ENCODE measurements around the gene ANKRD34A.
A peak's percentile ranks its signal among the peaks of the same experiment; 100 is the strongest.
"Not testable (repeated sequence)": the region's sequence is repeated elsewhere in the genome, so short reads cannot be mapped to it uniquely, and the experiment has no call there.

ANKRD34A gene

DNA sequence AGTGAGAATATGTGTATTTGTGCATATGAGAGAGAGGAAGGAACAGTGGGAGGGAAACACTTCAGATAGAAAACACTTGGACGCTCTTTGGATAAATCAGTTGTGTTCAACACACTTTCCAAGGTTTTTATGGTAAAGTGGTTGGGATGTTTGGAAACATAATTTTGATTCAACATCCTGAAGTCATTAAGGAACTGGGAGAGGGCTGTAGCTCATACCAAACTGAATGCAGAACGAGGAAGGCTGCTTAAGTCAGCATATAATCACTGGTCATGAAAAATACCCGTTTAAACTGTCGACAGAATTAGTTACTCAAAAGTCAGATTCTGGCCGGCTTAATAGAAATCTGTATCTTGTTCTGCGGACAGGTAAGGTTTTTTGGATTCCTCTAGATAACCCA, 21.5 kb downstream of the ANKRD34A start:
- no peak for DNase-seq (ENCODE audit: low spot score)

GRCh38 chr1:145942405-145942804, 22.0 kb downstream of the ANKRD34A start:
- no peak for DNase-seq (ENCODE audit: low spot score)

GRCh38 chr1:145937436-145937835, 26.9 kb downstream of the ANKRD34A start:
- no peak for DNase-seq (ENCODE audit: low spot score)

- no peak for DNase-seq (ENCODE audit: low spot score)
Observed at GRCh38 chr1:145936247-145936646, 28.1 kb downstream of the ANKRD34A start.

DNA sequence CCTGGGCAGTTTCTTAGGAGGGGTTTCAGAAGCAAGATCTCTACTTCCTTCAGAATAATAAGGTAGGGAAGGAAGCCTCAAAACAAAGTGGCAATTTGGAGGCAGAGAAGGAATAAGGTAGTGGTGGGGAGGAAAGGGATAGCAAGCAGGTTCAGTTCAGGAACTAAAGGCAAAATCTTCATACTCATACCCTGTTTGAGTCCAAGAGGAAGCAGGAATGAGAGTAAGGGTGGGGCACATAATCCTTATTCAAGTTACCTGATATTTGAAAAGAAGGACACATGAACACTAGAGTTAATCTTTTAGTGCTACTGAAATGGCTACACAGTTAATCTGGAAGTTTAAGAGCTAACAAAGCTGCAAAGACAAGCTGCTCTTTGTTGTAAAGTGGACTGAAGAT, 28.7 kb downstream of the ANKRD34A start:
- no peak for DNase-seq (ENCODE audit: low spot score)

DNA sequence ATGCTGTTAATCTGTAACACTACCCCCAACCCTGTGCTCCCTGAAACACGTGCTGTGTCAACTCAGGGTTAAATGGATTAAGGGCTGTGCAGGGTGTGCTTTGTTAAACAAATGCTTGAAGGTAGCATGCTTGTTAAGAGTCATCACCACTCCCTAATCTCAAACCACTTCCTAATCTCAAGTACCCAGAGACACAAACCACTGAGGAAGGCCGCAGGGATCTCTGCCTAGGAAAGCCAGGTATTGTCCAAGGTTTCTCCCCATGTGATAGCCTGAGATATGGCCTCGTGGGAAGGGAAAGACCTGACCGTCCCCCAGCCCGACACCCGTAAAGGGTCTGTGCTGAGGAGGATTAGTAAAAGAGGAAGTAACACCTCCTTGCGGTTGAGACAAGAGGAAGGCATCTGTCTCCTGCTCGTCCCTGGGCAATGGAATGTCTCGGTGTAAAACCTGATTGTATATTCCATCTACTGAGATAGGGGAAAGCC, 31.8 kb downstream of the ANKRD34A start:
- DNase-seq (ENCODE audit: low spot score), result peak; percentile 55

- DNase-seq (ENCODE audit: low spot score), result no peak
Observed at GRCh38 chr1:145927916-145928643, 36.3 kb downstream of the ANKRD34A start.

- peak; percentile 98 for DNase-seq (ENCODE audit: low spot score)
Observed at GRCh38 chr1:145927063-145927886, 37.1 kb downstream of the ANKRD34A start, which contains the start of gene RBM8A. Gene RBM8A, minus strand, starts transcription at chr1:145927484. Its CDS starts 58 bp downstream, at chr1:145927426.

GRCh38 chr1:145926686-145927062, 37.7 kb downstream of the ANKRD34A start:
- DNase-seq (ENCODE audit: low spot score), result peak; percentile 64

GRCh38 chr1:145922266-145922665, 42.1 kb downstream of the ANKRD34A start:
- DNase-seq (ENCODE audit: low spot score), result no peak

DNA sequence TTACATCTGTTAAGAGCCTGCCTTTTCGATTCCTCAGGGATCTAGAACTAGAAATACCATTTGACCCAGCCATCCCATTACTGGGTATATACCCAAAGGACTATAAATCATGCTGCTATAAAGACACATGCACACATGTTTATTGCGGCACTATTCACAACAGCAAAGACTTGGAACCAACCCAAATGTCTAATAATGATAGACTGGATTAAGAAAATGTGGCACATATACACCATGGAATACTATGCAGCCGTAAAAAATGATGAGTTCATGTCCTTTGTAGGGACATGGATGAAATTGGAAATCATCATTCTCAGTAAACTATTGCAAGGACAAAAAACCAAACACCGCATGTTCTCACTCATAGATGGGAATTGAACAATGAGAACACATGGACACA, 44.1 kb downstream of the ANKRD34A start:
- not testable (repeated sequence) for DNase-seq (ENCODE audit: low spot score)

- peak; percentile 28 for DNase-seq (ENCODE audit: low spot score)
Observed at GRCh38 chr1:145918992-145919939, 45.1 kb downstream of the ANKRD34A start.

- peak; percentile 90 for DNase-seq (ENCODE audit: low spot score)
Observed at GRCh38 chr1:145918144-145918991, 46.0 kb downstream of the ANKRD34A start, which contains the start of gene PEX11B. Gene PEX11B, minus strand, starts transcription at chr1:145918717. Its CDS starts 29 bp downstream, at chr1:145918688.

DNA sequence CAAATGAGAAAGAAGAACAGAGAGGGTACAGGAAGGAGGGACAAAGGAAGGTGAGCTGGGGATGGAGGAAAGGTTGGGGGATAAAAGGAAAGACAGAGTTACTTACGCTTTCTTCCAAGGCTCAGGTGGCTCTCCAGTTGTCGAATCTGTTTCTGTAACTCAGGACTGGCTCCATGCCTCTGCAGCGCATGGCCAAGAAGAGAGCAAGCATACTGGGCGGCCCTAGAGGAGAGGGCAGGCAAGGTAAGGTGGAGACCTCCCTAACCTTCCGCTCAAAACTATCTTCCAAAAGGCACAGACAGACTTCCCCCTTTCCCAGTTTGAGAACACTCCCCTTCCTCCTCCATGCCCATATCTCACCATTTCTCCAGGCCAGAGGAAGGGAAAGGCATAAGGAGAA, 46.8 kb downstream of the ANKRD34A start:
- DNase-seq (ENCODE audit: low spot score), result no peak

DNA sequence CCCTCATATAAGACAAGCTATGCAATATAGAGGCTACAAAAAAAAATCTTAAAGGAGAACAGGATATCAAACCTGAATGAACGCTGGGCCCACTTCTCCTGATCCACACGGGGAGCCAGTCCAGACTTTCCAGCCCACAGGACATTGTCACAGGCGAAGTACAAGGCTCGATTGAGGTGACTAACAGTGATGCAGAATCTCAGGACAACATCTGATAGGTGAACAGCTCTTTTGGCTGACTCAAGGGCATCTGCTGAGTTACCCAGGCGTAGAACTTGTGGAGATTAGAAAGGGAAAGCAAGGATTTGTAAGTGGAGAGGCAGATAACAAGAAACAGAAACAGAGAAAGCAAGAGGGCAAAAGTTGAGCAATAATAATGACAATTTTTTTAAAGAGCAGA, 47.6 kb downstream of the ANKRD34A start:
- DNase-seq (ENCODE audit: low spot score), result no peak

- DNase-seq (ENCODE audit: low spot score), result no peak
Observed at GRCh38 chr1:145912128-145912641, 52.2 kb downstream of the ANKRD34A start.
